HepG2 (cell line): Measurements from ENCODE around the gene TRIM2.

Experiments
- CREB1 ChIP-seq, 2 experiments: fragments of 450-650 bp in 1 of 2; IDR thresholded peaks; 2 replicates each; pipeline ENCODE4 v1.6.1; 2016 to 2017; ENCODE audit warnings: control low read depth in 1 of 2, mild to moderate bottlenecking in 1 of 2, missing compliant biosample characterization in 1 of 2, missing genetic modification characterization in 1 of 2
- E2F1 ChIP-seq: sonication (generic); formaldehyde crosslinking; IDR thresholded peaks from 2 replicates; pipeline ENCODE4 v1.5.0; 2020; ENCODE audit warnings: missing genetic modification reagents
- GABPA ChIP-seq, 2 experiments: IDR thresholded peaks; 2 replicates each; pipeline ENCODE4 v1.6.1; 2011 to 2016; ENCODE audit warnings: low read depth in 2 of 2, low read length in 1 of 2, missing biosample characterization in 1 of 2, missing genetic modification characterization in 1 of 2
- IKZF4 ChIP-seq: sonication (generic); formaldehyde crosslinking; IDR thresholded peaks from 2 replicates; pipeline ENCODE4 v1.5.1; 2020; ENCODE audit warnings: borderline replicate concordance, mild to moderate bottlenecking, low read depth, missing genetic modification reagents; ENCODE audit errors: not compliant biosample characterization
- KDM3A ChIP-seq: IDR thresholded peaks from 2 replicates; pipeline ENCODE4 v1.6.1; 2018; ENCODE audit warnings: low read depth, missing compliant biosample characterization
- THAP7 ChIP-seq: sonication (generic); formaldehyde crosslinking; IDR thresholded peaks from 2 replicates; pipeline ENCODE4 v1.8.1; 2023; ENCODE audit warnings: mild to moderate bottlenecking, missing genetic modification reagents
- ZNF124 ChIP-seq: sonication (generic); formaldehyde crosslinking; IDR thresholded peaks from 2 replicates; pipeline ENCODE4 v1.4.0; 2020; ENCODE audit warnings: missing genetic modification reagents
- ZNF230 ChIP-seq: sonication (generic); formaldehyde crosslinking; IDR thresholded peaks from 2 replicates; pipeline ENCODE4 v1.4.0; 2020; ENCODE audit warnings: mild to moderate bottlenecking, missing genetic modification reagents
- ZNF432 ChIP-seq: sonication (generic); formaldehyde crosslinking; IDR thresholded peaks from 2 replicates; pipeline ENCODE4 v1.5.0; 2020; ENCODE audit warnings: missing genetic modification reagents, mild to moderate bottlenecking, borderline replicate concordance
- TF ChIP-seq, protein P1 (sequence below): sonication (generic); formaldehyde crosslinking; IDR thresholded peaks from 2 replicates; pipeline ENCODE4 v1.4.0; 2020; ENCODE audit warnings: missing genetic modification reagents, borderline replicate concordance

- TF ChIP-seq, protein P1, sequence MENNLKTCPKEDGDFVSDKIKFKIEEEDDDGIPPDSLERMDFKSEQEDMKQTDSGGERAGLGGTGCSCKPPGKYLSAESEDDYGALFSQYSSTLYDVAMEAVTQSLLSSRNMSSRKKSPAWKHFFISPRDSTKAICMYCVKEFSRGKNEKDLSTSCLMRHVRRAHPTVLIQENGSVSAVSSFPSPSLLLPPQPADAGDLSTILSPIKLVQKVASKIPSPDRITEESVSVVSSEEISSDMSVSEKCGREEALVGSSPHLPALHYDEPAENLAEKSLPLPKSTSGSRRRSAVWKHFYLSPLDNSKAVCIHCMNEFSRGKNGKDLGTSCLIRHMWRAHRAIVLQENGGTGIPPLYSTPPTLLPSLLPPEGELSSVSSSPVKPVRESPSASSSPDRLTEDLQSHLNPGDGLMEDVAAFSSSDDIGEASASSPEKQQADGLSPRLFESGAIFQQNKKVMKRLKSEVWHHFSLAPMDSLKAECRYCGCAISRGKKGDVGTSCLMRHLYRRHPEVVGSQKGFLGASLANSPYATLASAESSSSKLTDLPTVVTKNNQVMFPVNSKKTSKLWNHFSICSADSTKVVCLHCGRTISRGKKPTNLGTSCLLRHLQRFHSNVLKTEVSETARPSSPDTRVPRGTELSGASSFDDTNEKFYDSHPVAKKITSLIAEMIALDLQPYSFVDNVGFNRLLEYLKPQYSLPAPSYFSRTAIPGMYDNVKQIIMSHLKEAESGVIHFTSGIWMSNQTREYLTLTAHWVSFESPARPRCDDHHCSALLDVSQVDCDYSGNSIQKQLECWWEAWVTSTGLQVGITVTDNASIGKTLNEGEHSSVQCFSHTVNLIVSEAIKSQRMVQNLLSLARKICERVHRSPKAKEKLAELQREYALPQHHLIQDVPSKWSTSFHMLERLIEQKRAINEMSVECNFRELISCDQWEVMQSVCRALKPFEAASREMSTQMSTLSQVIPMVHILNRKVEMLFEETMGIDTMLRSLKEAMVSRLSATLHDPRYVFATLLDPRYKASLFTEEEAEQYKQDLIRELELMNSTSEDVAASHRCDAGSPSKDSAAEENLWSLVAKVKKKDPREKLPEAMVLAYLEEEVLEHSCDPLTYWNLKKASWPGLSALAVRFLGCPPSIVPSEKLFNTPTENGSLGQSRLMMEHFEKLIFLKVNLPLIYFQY (CRISPR knock-in tag): no peak
- TF ChIP-seq CREB1 (IDR thresholded peaks at IDR 0.05): no peak
- no peak for TF ChIP-seq CREB1 (CRISPR knock-in tag; IDR thresholded peaks at IDR 0.05)
- no peak for TF ChIP-seq IKZF4 (CRISPR knock-in tag)
- TF ChIP-seq E2F1 (CRISPR knock-in tag): no peak
- TF ChIP-seq KDM3A (CRISPR knock-in tag): no peak
- no peak for TF ChIP-seq THAP7 (CRISPR knock-in tag)
- no peak for TF ChIP-seq ZNF124 (CRISPR knock-in tag)
- no peak for TF ChIP-seq ZNF230 (CRISPR knock-in tag)
- TF ChIP-seq GABPA (IDR thresholded peaks at IDR 0.05; ENCODE audit: low read depth, low read length): no peak
- no peak for TF ChIP-seq GABPA (CRISPR knock-in tag; IDR thresholded peaks at IDR 0.05; ENCODE audit: low read depth)
- TF ChIP-seq ZNF432 (CRISPR knock-in tag): no peak
These were observed 77.8 kb downstream of the TRIM2 start for GRCh38 chr4:153282023-153282422.
